H1 (cell line): ENCODE results near the gene ZNF407. TPM values are rescaled to one million over a fixed set of nuclear protein-coding genes. Genes with fewer than 3 reads are reported as not detected.

Experiments
- BACH1 ChIP-seq: IDR thresholded peaks from 2 replicates; pipeline ENCODE4 v1.6.1; 2012; ENCODE audit warnings: low read length, improper control_type of control experiment
- CHD7 ChIP-seq: fragments of 300-600 bp; sonication (generic); IDR thresholded peaks from 2 replicates; pipeline ENCODE4 v1.7.1; 2012; ENCODE audit warnings: low read length, moderate library complexity, mild to moderate bottlenecking, inconsistent platforms; ENCODE audit not compliant: insufficient replicate concordance
- KDM5A ChIP-seq: fragments of 200-600 bp; IDR thresholded peaks from 2 replicates; pipeline ENCODE4 v1.7.1; 2012; ENCODE audit warnings: mild to moderate bottlenecking, low read length, inconsistent platforms, mixed read lengths
- MAX ChIP-seq: IDR thresholded peaks from 2 replicates; pipeline ENCODE4 v1.6.1; 2012; ENCODE audit warnings: inconsistent platforms
- polyA plus RNA-seq, 7 experiments: library from polyadenylated mRNA; depleted of rRNA in 3 of 7; stranded (reverse) in 5 of 7; unstranded in 2 of 7; fragments of >200 nt in 5 of 7; fragments of 200-250 nt in 2 of 7; gene quantifications; 1 replicate in 5 of 7; 2 replicates in 1 of 7; 4 replicates in 1 of 7; pipeline versions ENCODE4 v1.2.1 to v1.2.3, GENCODE V29; 2011 to 2013; ENCODE audit warnings: missing spikeins in 2 of 7, mixed read lengths in 2 of 7
- total RNA-seq: library from RNA; stranded (reverse); fragmentation: NEBNext Ultra II Directional; extraction: Animal tissue kit (Norgen Biotek cat#: 25700); gene quantifications from 2 replicates; pipeline ENCODE4 v1.2.1, GENCODE V29; 2021

The ZNF407 gene
- total and polyA plus RNA-seq, 2 of the 8 experiments (the other 6 are each of a cell fraction or from before 2014, with no cell fraction given): 1.5 to 6.8 TPM

DNA sequence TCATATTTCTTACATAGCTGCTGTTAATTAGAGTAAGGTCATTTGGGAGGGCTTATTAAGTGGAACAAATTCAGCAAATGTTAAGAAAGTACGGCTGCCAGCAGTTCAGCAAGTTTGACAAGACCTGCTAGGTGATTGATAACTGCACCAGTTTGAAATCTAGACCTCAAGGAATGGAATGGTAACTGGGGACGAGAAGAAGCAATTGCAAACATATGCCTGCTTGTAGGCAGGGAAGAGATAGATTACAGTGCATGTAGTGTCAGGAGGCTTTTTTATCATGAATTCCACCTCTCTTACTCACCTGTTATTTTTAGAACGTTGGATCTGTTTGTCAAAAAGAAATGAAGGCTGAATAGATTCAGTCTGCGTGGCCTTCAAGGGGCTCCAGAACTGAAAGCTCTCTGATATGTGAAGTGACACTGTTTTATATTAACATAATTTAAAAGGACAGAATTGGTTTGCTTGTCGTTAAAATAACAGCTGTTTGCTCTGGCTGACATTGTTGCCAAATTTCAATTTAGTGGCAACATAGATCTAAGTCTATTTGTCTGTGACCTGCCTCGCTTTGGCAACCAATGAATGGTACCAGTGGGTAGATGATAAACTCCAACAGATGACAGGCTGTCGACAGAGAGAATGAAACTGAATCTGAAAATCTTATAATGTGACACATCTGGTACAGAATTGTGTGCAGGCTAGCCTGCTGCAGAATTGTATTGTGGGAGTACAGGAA lies 199.3 kb downstream of the ZNF407 start (continued):
- no peak for TF ChIP-seq MAX
- TF ChIP-seq CHD7: no peak
- no peak for TF ChIP-seq BACH1
- TF ChIP-seq KDM5A: no peak
